Cardiac atrium fibroblast (primary cell): ENCODE measurements around the gene SPANXN3. TPM values are rescaled to one million over a fixed set of nuclear protein-coding genes. Genes with fewer than 3 reads are reported as not detected.

Source experiments
- total RNA-seq: library from RNA; depleted of rRNA; stranded (reverse); fragments of >200 nt; gene quantifications from 2 replicates; pipeline ENCODE4 v1.2.3, GENCODE V29; 2015

Gene SPANXN3
- total RNA-seq: not detected in 2 replicates

GRCh38 chrX:143517375-143517774 is at the start of gene SPANXN3:
Gene SPANXN3, minus strand, starts transcription at chrX:143517475. Its CDS starts 84 bp downstream, at chrX:143517391.

Other genes starting within 250 kb of the SPANXN3 start
- 4.1 and 5.2 TPM in 2 replicates for gene SLITRK4, start 118.6 kb upstream of the SPANXN3 start, total RNA-seq
- gene SPANXN2, start 203.3 kb upstream of the SPANXN3 start, total RNA-seq: not detected in 2 replicates